Ramos (cell line): ENCODE measurements around the gene MASP1.

Experiments
- in situ Hi-C: fragments of 300-500 bp; cut with MboI; formaldehyde crosslinking; loops from one replicate; pipeline ENCODE4 v1.14.3; 2022; ENCODE audit warnings: low sequenced_read_pairs; ENCODE audit not compliant: unreplicated experiment

Gene MASP1

GRCh38 chr3:187196573-187197334 is 94.8 kb downstream of the MASP1 start:
- in situ Hi-C loops, result no loop called here

- in situ Hi-C loops, result no loop called here
Measured at GRCh38 chr3:187193181-187193580, 98.4 kb downstream of the MASP1 start.

DNA sequence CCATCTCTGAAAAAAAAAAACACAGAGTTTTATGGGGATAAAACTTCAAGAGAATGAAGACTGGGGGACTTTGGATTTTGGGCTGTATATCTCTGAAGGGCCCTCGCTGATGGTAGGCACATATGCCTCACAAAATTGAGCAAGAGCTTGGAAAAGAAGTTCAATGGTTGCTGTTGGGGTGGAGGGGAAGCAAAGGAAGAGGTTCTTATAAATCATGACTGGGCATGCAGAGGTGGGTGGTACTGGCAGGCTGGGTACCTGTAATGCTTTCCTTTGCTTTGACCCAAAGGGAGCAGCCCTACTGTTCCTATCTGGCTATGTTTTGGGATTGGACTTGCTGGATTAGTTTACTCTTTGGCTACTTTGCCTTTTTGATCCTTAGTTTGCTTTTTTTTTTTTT is 100.3 kb downstream of the MASP1 start:
- in situ Hi-C loops, result no loop called here

- in situ Hi-C loops, result no loop called here
Measured at GRCh38 chr3:187188931-187189330, 102.6 kb downstream of the MASP1 start.

DNA sequence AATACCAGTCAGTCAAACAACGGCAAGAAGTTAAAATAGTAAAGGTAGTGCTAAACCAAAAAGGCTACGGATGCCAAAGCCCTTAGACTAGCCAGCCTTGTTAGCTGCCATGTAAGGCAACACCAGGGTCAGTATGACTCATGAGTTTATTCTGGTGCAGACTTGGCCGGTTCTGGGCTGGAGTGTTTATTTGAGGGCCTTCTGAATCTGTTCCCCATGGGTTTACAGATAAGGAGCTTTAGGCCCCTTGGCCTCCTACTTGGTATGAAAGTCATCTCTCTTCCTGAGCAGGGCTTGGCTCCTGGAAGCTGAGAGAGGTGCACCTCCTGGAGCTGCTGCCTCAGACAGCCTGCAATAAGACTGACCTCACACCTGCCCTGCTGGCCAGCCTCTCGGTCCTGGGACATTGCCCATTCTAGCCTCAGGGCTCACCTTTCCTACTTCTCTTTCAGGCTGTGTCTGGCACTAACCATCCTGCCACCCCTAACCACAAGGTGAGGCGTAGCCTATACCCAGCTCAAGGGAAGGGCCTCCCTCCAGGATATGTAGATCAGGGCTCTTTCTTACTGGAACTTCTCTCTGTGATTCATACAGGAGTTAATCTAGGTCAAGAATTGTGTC is 104.6 kb downstream of the MASP1 start:
- in situ Hi-C loops, result no loop called here

- in situ Hi-C loops, result no loop called here
Measured at GRCh38 chr3:187186375-187186774, 105.2 kb downstream of the MASP1 start.

- in situ Hi-C loops, result no loop called here
Measured at GRCh38 chr3:187185759-187186158, 105.8 kb downstream of the MASP1 start.
